Measurements from ENCODE around the gene NANOS3.

- TF ChIP-seq CTCF (conservative IDR thresholded peaks at IDR 0.05 in 1 of 2, IDR thresholded peaks at IDR 0.05 in 1 of 2; ENCODE audit: extremely low read depth in 1 of 2, insufficient read depth in 1 of 2, low read depth in 1 of 2, low read length in 2 of 2): no peak
- no peak for TF ChIP-seq EZH2 (IDR thresholded peaks at IDR 0.05; ENCODE audit: borderline replicate concordance, low read length)
These were observed 15.9 kb downstream of the NANOS3 start for GRCh38 chr19:13892870-13893269.
